ENCODE results near the gene NAALADL1. TPM values are rescaled to one million over a fixed set of nuclear protein-coding genes. Genes with fewer than 3 reads are reported as not detected.

The NAALADL1 gene
- total RNA-seq, 2 experiments from 2014 or later: 2.7 to 3.9 TPM

GRCh38 chr11:65072631-65072966 is 14.2 kb upstream of the NAALADL1 start:
- no peak for DNase-seq (ENCODE audit: low spot score)
- peaks cover 6% of the 10 kb centered on the region; the same call in 1 of the 2 replicates for H3K79me2 ChIP-seq (ENCODE audit: insufficient read depth, low read depth, low read length)
- H2AFZ ChIP-seq (ENCODE audit: low read length): no peak overlapping the region
- no peak for TF ChIP-seq CTCF (conservative IDR thresholded peaks at IDR 0.05; ENCODE audit: low read length)
- no peak for TF ChIP-seq EZH2phosphoT487 (IDR thresholded peaks at IDR 0.05; ENCODE audit: borderline replicate concordance, low read depth, low read length)
- H4K20me1 ChIP-seq (ENCODE audit: insufficient read depth, low read length): no peaks in the 10 kb centered on the region
- CTCF ChIA-PET (ENCODE audit: unreplicated experiment): no interaction called here
- H3K27ac ChIP-seq (ENCODE audit: low read depth, low read length, poor library complexity, severe bottlenecking): no peak overlapping the region
- H3K4me3 ChIP-seq (ENCODE audit: low read depth, low read length, poor library complexity, severe bottlenecking): no peak overlapping the region
- no peaks in the 10 kb centered on the region for H3K9me2 ChIP-seq (ENCODE audit: insufficient read depth, low read length)
- POLR2A ChIA-PET: interaction anchor here (1.5 kb wide), 1 partner anchor 11 kb away, joined by 4 read pairs; the partner anchor contains the start of genes CDCA5 and ZFPL1
- H3K4me2 ChIP-seq (ENCODE audit: low read length): peak overlapping the region; percentile 37; the same call in 1 of the 2 replicates
- BruUV-seq (replicated peaks): no TSS peak
- H3K4me1 ChIP-seq (ENCODE audit: insufficient read depth, low read length, poor library complexity, severe bottlenecking): peaks cover 14% of the 10 kb centered on the region
- peaks cover 31% of the 10 kb centered on the region for H3K36me3 ChIP-seq (ENCODE audit: insufficient read depth, low read length)
- H3K9me3 ChIP-seq (ENCODE audit: low read length): no peaks in the 10 kb centered on the region
- intact Hi-C loops (cut with micrococcal nuclease; ENCODE audit: unreplicated experiment): no loop called here

- Histone ChIP-seq H4K20me1 (ENCODE audit: insufficient read depth, low read length) (no peaks in the 10 kb centered on the region), H3K4me1 (ENCODE audit: insufficient read depth, low read length, poor library complexity, severe bottlenecking) (peaks cover 19% of the 10 kb centered on the region), H3K27ac (ENCODE audit: low read depth, low read length, poor library complexity, severe bottlenecking) (peak overlapping the region; percentile 26), H3K4me2 (ENCODE audit: low read length) (peak overlapping the region; percentile 37; the same call in 1 of the 2 replicates), H3K4me3 (ENCODE audit: low read depth, low read length, poor library complexity, severe bottlenecking) (no peak overlapping the region), H3K9me3 (ENCODE audit: low read length) (no peaks in the 10 kb centered on the region), H2AFZ (ENCODE audit: low read length) (peak overlapping the region; percentile 27; the same call in 1 of the 2 replicates), H3K9me2 (ENCODE audit: insufficient read depth, low read length) (no peaks in the 10 kb centered on the region), H3K36me3 (ENCODE audit: insufficient read depth, low read length) (peaks cover 26% of the 10 kb centered on the region), H3K79me2 (ENCODE audit: insufficient read depth, low read depth, low read length) (peaks cover under 1% of the 10 kb centered on the region; the same call in 1 of the 2 replicates)
- POLR2A ChIA-PET: interaction anchor here (1.5 kb wide), 1 partner anchor 11 kb away, joined by 4 read pairs; the partner anchor contains the start of genes CDCA5 and ZFPL1
- BruUV-seq (replicated peaks): no TSS peak
- CTCF ChIA-PET (ENCODE audit: unreplicated experiment): no interaction called here
- peak; percentile 36 for DNase-seq (ENCODE audit: low spot score)
- intact Hi-C loops (cut with micrococcal nuclease; ENCODE audit: unreplicated experiment): no loop called here
- TF ChIP-seq EZH2phosphoT487 (IDR thresholded peaks at IDR 0.05; ENCODE audit: borderline replicate concordance, low read depth, low read length) (no peak), CTCF (conservative IDR thresholded peaks at IDR 0.05; ENCODE audit: low read length) (no peak)
These were observed 13.7 kb upstream of the NAALADL1 start for GRCh38 chr11:65071907-65072630.

GRCh38 chr11:65069217-65069616 is 10.9 kb upstream of the NAALADL1 start:
- no peak overlapping the region for H3K27ac ChIP-seq (ENCODE audit: low read depth, low read length, poor library complexity, severe bottlenecking)
- no peaks in the 10 kb centered on the region for H4K20me1 ChIP-seq (ENCODE audit: insufficient read depth, low read length)
- H3K79me2 ChIP-seq (ENCODE audit: insufficient read depth, low read depth, low read length): no peaks in the 10 kb centered on the region
- ChIA-PET CTCF (ENCODE audit: unreplicated experiment) (no interaction called here), POLR2A (interaction anchor here (0.6 kb wide), 1 partner anchor 244 kb away, joined by 5 read pairs; no protein-coding TSS in a partner anchor)
- no peaks in the 10 kb centered on the region for H3K9me2 ChIP-seq (ENCODE audit: insufficient read depth, low read length)
- TF ChIP-seq CTCF (conservative IDR thresholded peaks at IDR 0.05; ENCODE audit: low read length) (no peak), EZH2phosphoT487 (IDR thresholded peaks at IDR 0.05; ENCODE audit: borderline replicate concordance, low read depth, low read length) (no peak)
- no peak overlapping the region for H3K4me2 ChIP-seq (ENCODE audit: low read length)
- H3K4me1 ChIP-seq (ENCODE audit: insufficient read depth, low read length, poor library complexity, severe bottlenecking): peaks cover 26% of the 10 kb centered on the region
- no TSS peak for BruUV-seq (replicated peaks)
- H3K4me3 ChIP-seq (ENCODE audit: low read depth, low read length, poor library complexity, severe bottlenecking): no peak overlapping the region
- no peaks in the 10 kb centered on the region for H3K9me3 ChIP-seq (ENCODE audit: low read length)
- peaks cover 2% of the 10 kb centered on the region for H3K36me3 ChIP-seq (ENCODE audit: insufficient read depth, low read length)
- no peak overlapping the region for H2AFZ ChIP-seq (ENCODE audit: low read length)
- intact Hi-C loops (cut with micrococcal nuclease; ENCODE audit: unreplicated experiment): no loop called here
- no peak for DNase-seq (ENCODE audit: low spot score)
